ENCODE data around the gene PREX1.

The PREX1 gene

GRCh38 chr20:48683467-48684175 is 144.2 kb downstream of the PREX1 start:
- DNase-seq: no peak
- Histone ChIP-seq H3K27me3 (replicated peaks in 2 of 5; ENCODE audit: control insufficient read depth in 4 of 5, insufficient read depth in 5 of 5, low read length in 4 of 5) (no peaks in the 10 kb centered on the region), H3K4me1 (ENCODE audit: control extremely low read depth in 1 of 4, control insufficient read depth in 4 of 4, insufficient read depth in 4 of 4, low read length in 3 of 4) (peaks cover 0 to 53% (median 35%) of the 10 kb centered on the region in 4 experiments), H3K27ac (ENCODE audit: insufficient read depth in 1 of 2, low read depth in 1 of 2, low read length in 2 of 2, poor library complexity in 1 of 2, severe bottlenecking in 2 of 2) (no peak overlapping the region), H3K9me3 (ENCODE audit: control extremely low read depth in 1 of 5, control insufficient read depth in 4 of 5, insufficient read depth in 2 of 5, low read depth in 1 of 5, low read length in 4 of 5) (no peaks in the 10 kb centered on the region), H3K36me3 (ENCODE audit: control insufficient read depth in 4 of 4, insufficient read depth in 4 of 4, low read length in 3 of 4) (peaks cover 25 to 61% (median 44%) of the 10 kb centered on the region in 4 experiments), H3K4me3 (ENCODE audit: control insufficient read depth in 1 of 7, extremely low read depth in 1 of 7, insufficient read depth in 4 of 7, low read depth in 2 of 7, low read length in 6 of 7) (no peak overlapping the region)
- WGBS (ENCODE audit: insufficient coverage): 71% methylated on average over 11 of the region's 12 CpGs
- ChIA-PET POLR2A (no interaction called here), CTCF (interaction anchor here (0.8 to 1.7 kb wide), 8 partner anchors 11 to 266 kb away, joined by 3 to 5 read pairs (median 3); no protein-coding TSS in a partner anchor)

GRCh38 chr20:48682529-48683363 is 145.1 kb downstream of the PREX1 start:
- peaks cover 0 to 52% (median 35%) of the 10 kb centered on the region in 4 experiments for H3K4me1 ChIP-seq (ENCODE audit: control extremely low read depth in 1 of 4, control insufficient read depth in 4 of 4, insufficient read depth in 4 of 4, low read length in 3 of 4)
- peak overlapping the region in 2 of 7 experiments; percentile 7 to 34 for H3K4me3 ChIP-seq (ENCODE audit: control insufficient read depth in 1 of 7, extremely low read depth in 1 of 7, insufficient read depth in 4 of 7, low read depth in 2 of 7, low read length in 6 of 7)
- no peaks in the 10 kb centered on the region for H3K9me3 ChIP-seq (ENCODE audit: control extremely low read depth in 1 of 5, control insufficient read depth in 4 of 5, insufficient read depth in 2 of 5, low read depth in 1 of 5, low read length in 4 of 5)
- H3K27me3 ChIP-seq (replicated peaks in 2 of 5; ENCODE audit: control insufficient read depth in 4 of 5, insufficient read depth in 5 of 5, low read length in 4 of 5): no peaks in the 10 kb centered on the region
- H3K36me3 ChIP-seq (ENCODE audit: control insufficient read depth in 4 of 4, insufficient read depth in 4 of 4, low read length in 3 of 4): peaks cover 26 to 61% (median 43%) of the 10 kb centered on the region in 4 experiments
- DNase-seq: peak; percentile 23 to 66 (median 57)
- ChIA-PET CTCF (interaction anchor here (0.8 to 1.7 kb wide), 6 partner anchors 14 to 267 kb away, joined by 3 to 5 read pairs (median 3); no protein-coding TSS in a partner anchor), POLR2A (no interaction called here)
- 49% methylated on average over 15 of the region's 18 CpGs for WGBS (ENCODE audit: insufficient coverage)
- no peak overlapping the region for H3K27ac ChIP-seq (ENCODE audit: insufficient read depth in 1 of 2, low read depth in 1 of 2, low read length in 2 of 2, poor library complexity in 1 of 2, severe bottlenecking in 2 of 2)

DNA sequence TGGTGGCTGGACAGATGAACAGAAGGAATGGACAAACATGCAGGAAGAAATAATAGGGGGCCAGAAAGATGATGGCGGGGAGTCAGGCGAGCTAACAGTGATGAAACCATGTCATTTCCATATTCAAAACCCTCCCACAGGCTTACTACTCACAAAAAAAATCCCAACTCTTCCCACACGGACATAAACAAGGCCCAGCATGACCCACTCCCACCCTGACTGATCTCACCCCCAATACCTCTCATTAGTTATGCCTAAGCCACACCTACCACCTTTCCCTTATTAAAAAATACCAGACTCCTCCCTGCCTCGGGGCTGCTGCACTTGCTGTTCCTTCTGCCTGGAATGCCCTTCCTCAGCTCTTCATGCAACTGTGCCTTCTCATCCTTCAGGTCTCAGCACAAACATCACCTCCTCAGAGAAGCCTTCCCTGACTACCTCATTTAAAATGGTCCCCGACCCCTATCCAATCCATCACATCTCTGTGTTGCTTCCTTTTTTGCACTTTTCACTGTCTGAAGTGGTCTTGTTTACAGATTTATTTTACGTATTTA is 145.8 kb downstream of the PREX1 start:
- Histone ChIP-seq H3K4me3 (ENCODE audit: control insufficient read depth in 1 of 7, extremely low read depth in 1 of 7, insufficient read depth in 4 of 7, low read depth in 2 of 7, low read length in 6 of 7) (no peak overlapping the region), H3K27ac (ENCODE audit: insufficient read depth in 1 of 2, low read depth in 1 of 2, low read length in 2 of 2, poor library complexity in 1 of 2, severe bottlenecking in 2 of 2) (no peak overlapping the region), H3K27me3 (replicated peaks in 2 of 5; ENCODE audit: control insufficient read depth in 4 of 5, insufficient read depth in 5 of 5, low read length in 4 of 5) (no peaks in the 10 kb centered on the region), H3K9me3 (ENCODE audit: control extremely low read depth in 1 of 5, control insufficient read depth in 4 of 5, insufficient read depth in 2 of 5, low read depth in 1 of 5, low read length in 4 of 5) (no peaks in the 10 kb centered on the region), H3K36me3 (ENCODE audit: control insufficient read depth in 4 of 4, insufficient read depth in 4 of 4, low read length in 3 of 4) (peaks cover 30 to 63% (median 48%) of the 10 kb centered on the region in 4 experiments), H3K4me1 (ENCODE audit: control extremely low read depth in 1 of 4, control insufficient read depth in 4 of 4, insufficient read depth in 4 of 4, low read length in 3 of 4) (peaks cover 0 to 45% (median 33%) of the 10 kb centered on the region in 4 experiments)
- CTCF ChIA-PET: no interaction called here
- no peak for DNase-seq
- 100% methylated on average over 5 of the region's 6 CpGs for WGBS (ENCODE audit: insufficient coverage)
- POLR2A ChIA-PET: no interaction called here

DNA sequence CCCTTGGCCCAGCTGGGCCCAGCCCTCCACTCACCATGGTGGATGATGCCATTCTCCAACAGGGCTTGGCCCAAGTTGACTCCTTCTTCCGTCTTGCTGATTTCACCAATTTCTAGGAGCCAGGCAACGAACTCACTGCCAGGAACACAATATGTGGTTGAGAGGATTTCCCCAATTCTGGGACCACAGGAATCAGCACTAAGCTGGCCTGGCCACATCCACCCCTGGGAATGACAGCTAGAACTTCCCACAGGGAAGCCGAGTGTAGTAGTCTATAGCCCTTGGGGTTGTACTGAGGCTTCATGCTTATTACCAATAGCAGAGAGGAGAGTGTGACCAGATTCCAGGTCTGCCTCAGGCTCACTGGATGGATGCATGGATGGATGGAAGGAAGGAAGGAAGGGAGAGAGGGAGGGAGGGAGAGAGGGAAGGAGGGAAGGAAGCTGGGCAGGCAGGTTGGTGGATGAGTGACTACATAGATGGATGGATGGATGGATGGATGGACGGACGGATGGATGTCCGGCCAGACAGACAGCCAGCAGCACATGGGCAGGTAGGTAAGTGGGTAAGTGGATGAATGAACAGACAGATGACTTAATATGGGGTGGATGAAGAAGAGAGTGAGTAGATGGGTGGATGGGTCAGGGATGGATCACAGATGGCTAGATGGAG is 146.5 kb downstream of the PREX1 start:
- no peak overlapping the region for H3K4me3 ChIP-seq (ENCODE audit: control insufficient read depth in 1 of 7, extremely low read depth in 1 of 7, insufficient read depth in 4 of 7, low read depth in 2 of 7, low read length in 6 of 7)
- peaks cover 0 to 38% (median 30%) of the 10 kb centered on the region in 4 experiments for H3K4me1 ChIP-seq (ENCODE audit: control extremely low read depth in 1 of 4, control insufficient read depth in 4 of 4, insufficient read depth in 4 of 4, low read length in 3 of 4)
- H3K9me3 ChIP-seq (ENCODE audit: control extremely low read depth in 1 of 5, control insufficient read depth in 4 of 5, insufficient read depth in 2 of 5, low read depth in 1 of 5, low read length in 4 of 5): no peaks in the 10 kb centered on the region
- CTCF ChIA-PET: no interaction called here
- no peak overlapping the region for H3K27ac ChIP-seq (ENCODE audit: insufficient read depth in 1 of 2, low read depth in 1 of 2, low read length in 2 of 2, poor library complexity in 1 of 2, severe bottlenecking in 2 of 2)
- peaks cover 31 to 69% (median 55%) of the 10 kb centered on the region in 4 experiments for H3K36me3 ChIP-seq (ENCODE audit: control insufficient read depth in 4 of 4, insufficient read depth in 4 of 4, low read length in 3 of 4)
- POLR2A ChIA-PET: interaction anchor here (0.6 kb wide), 1 partner anchor 497 kb away, joined by 4 read pairs; no protein-coding TSS in a partner anchor
- no peaks in the 10 kb centered on the region for H3K27me3 ChIP-seq (replicated peaks in 2 of 5; ENCODE audit: control insufficient read depth in 4 of 5, insufficient read depth in 5 of 5, low read length in 4 of 5)
- 100% methylated on average over 4 of the region's 6 CpGs for WGBS (ENCODE audit: insufficient coverage)
- DNase-seq: no peak

GRCh38 chr20:48680650-48681049 is 147.1 kb downstream of the PREX1 start:
- no peaks in the 10 kb centered on the region for H3K9me3 ChIP-seq (ENCODE audit: control extremely low read depth in 1 of 5, control insufficient read depth in 4 of 5, insufficient read depth in 2 of 5, low read depth in 1 of 5, low read length in 4 of 5)

GRCh38 chr20:48679599-48679998 is 148.2 kb downstream of the PREX1 start:
- 91% methylated on average over 13 of the region's 14 CpGs for WGBS (ENCODE audit: insufficient coverage)
- Histone ChIP-seq H3K27ac (ENCODE audit: insufficient read depth in 1 of 2, low read depth in 1 of 2, low read length in 2 of 2, poor library complexity in 1 of 2, severe bottlenecking in 2 of 2) (no peak overlapping the region), H3K4me1 (ENCODE audit: control extremely low read depth in 1 of 4, control insufficient read depth in 4 of 4, insufficient read depth in 4 of 4, low read length in 3 of 4) (peaks cover 0 to 25% (median 23%) of the 10 kb centered on the region in 4 experiments), H3K4me3 (ENCODE audit: control insufficient read depth in 1 of 7, extremely low read depth in 1 of 7, insufficient read depth in 4 of 7, low read depth in 2 of 7, low read length in 6 of 7) (no peak overlapping the region), H3K27me3 (replicated peaks in 2 of 5; ENCODE audit: control insufficient read depth in 4 of 5, insufficient read depth in 5 of 5, low read length in 4 of 5) (no peaks in the 10 kb centered on the region), H3K9me3 (ENCODE audit: control extremely low read depth in 1 of 5, control insufficient read depth in 4 of 5, insufficient read depth in 2 of 5, low read depth in 1 of 5, low read length in 4 of 5) (no peaks in the 10 kb centered on the region), H3K36me3 (ENCODE audit: control insufficient read depth in 4 of 4, insufficient read depth in 4 of 4, low read length in 3 of 4) (peaks cover 37 to 76% (median 56%) of the 10 kb centered on the region in 4 experiments)
- peak in 2 of 3 donors; percentile 29 to 33 for DNase-seq
- ChIA-PET POLR2A (no interaction called here), CTCF (interaction anchor here (1.0 kb wide), 1 partner anchor 225 kb away, joined by 3 read pairs; no protein-coding TSS in a partner anchor)

More at GRCh38 chr20:48680650-48681049, 147.1 kb downstream of the PREX1 start:
- Histone ChIP-seq H3K4me1 (ENCODE audit: control extremely low read depth in 1 of 4, control insufficient read depth in 4 of 4, insufficient read depth in 4 of 4, low read length in 3 of 4) (peaks cover 0 to 34% (median 28%) of the 10 kb centered on the region in 4 experiments), H3K27me3 (replicated peaks in 2 of 5; ENCODE audit: control insufficient read depth in 4 of 5, insufficient read depth in 5 of 5, low read length in 4 of 5) (no peaks in the 10 kb centered on the region), H3K36me3 (ENCODE audit: control insufficient read depth in 4 of 4, insufficient read depth in 4 of 4, low read length in 3 of 4) (peaks cover 35 to 73% (median 56%) of the 10 kb centered on the region in 4 experiments), H3K27ac (ENCODE audit: insufficient read depth in 1 of 2, low read depth in 1 of 2, low read length in 2 of 2, poor library complexity in 1 of 2, severe bottlenecking in 2 of 2) (no peak overlapping the region), H3K4me3 (ENCODE audit: control insufficient read depth in 1 of 7, extremely low read depth in 1 of 7, insufficient read depth in 4 of 7, low read depth in 2 of 7, low read length in 6 of 7) (no peak overlapping the region)
- WGBS (ENCODE audit: insufficient coverage): 100% methylated on average over 7 of the region's 7 CpGs
- POLR2A ChIA-PET: interaction anchor here (0.6 kb wide), 1 partner anchor 498 kb away, joined by 4 read pairs; no protein-coding TSS in a partner anchor
- CTCF ChIA-PET: no interaction called here
- no peak for DNase-seq

Measured in common myeloid progenitor, CD34-positive (primary cell).